NCI-H2081 treated with DMSO at 0.1 percent for 48 hours (cell line): Measurements from ENCODE around the gene ICE1.
"Not testable (repeated sequence)": the region's sequence is repeated elsewhere in the genome, so short reads cannot be mapped to it uniquely, and the experiment has no call there.

Source experiments
- DNase-seq: peaks from one replicate; lab custom pipeline; 2025; lab: John Stamatoyannopoulos, UW

The ICE1 gene

GRCh38 chr5:5398071-5398470 lies 24.4 kb upstream of the ICE1 start:
- DNase-seq, result no peak

- no peak for DNase-seq
These were observed 21.4 kb upstream of the ICE1 start for GRCh38 chr5:5401095-5401494.

- no peak for DNase-seq
These were observed 18.7 kb upstream of the ICE1 start for GRCh38 chr5:5403741-5404140.

GRCh38 chr5:5404381-5404780 lies 18.1 kb upstream of the ICE1 start:
- no peak for DNase-seq

GRCh38 chr5:5405441-5405840 lies 17.0 kb upstream of the ICE1 start:
- DNase-seq, result no peak

- DNase-seq, result no peak
These were observed 14.6 kb upstream of the ICE1 start for GRCh38 chr5:5407924-5408323.

GRCh38 chr5:5409151-5409810 lies 13.2 kb upstream of the ICE1 start:
- no peak for DNase-seq

- not testable (repeated sequence) for DNase-seq
These were observed 8.6 kb upstream of the ICE1 start for GRCh38 chr5:5413856-5414255.

- DNase-seq, result no peak
These were observed 7.5 kb upstream of the ICE1 start for GRCh38 chr5:5414999-5415398.

GRCh38 chr5:5416733-5417132 lies 5.7 kb upstream of the ICE1 start:
- no peak for DNase-seq

- DNase-seq, result no peak
These were observed 4.5 kb upstream of the ICE1 start for GRCh38 chr5:5418006-5418405.

- DNase-seq, result no peak
These were observed 3.7 kb upstream of the ICE1 start for GRCh38 chr5:5418764-5419163.

- DNase-seq, result peak; percentile 35
These were observed 2.9 kb upstream of the ICE1 start for GRCh38 chr5:5419291-5420210.

- DNase-seq, result no peak
These were observed 2.2 kb upstream of the ICE1 start for GRCh38 chr5:5420251-5420650.

- no peak for DNase-seq
These were observed 1.1 kb upstream of the ICE1 start for GRCh38 chr5:5421149-5421960.

GRCh38 chr5:5422819-5423515 lies 490 bp downstream of the ICE1 start:
- no peak for DNase-seq

- no peak for DNase-seq
These were observed 1.1 kb downstream of the ICE1 start for GRCh38 chr5:5423586-5423985.

GRCh38 chr5:5424736-5425135 lies 2.3 kb downstream of the ICE1 start:
- no peak for DNase-seq

GRCh38 chr5:5430136-5430535 lies 7.7 kb downstream of the ICE1 start:
- DNase-seq, result no peak

- DNase-seq, result no peak
These were observed 9.7 kb downstream of the ICE1 start for GRCh38 chr5:5432020-5432707.

GRCh38 chr5:5436203-5436760 lies 13.8 kb downstream of the ICE1 start:
- no peak for DNase-seq
